ENCODE data around the gene TEX2.

The TEX2 gene

DNA sequence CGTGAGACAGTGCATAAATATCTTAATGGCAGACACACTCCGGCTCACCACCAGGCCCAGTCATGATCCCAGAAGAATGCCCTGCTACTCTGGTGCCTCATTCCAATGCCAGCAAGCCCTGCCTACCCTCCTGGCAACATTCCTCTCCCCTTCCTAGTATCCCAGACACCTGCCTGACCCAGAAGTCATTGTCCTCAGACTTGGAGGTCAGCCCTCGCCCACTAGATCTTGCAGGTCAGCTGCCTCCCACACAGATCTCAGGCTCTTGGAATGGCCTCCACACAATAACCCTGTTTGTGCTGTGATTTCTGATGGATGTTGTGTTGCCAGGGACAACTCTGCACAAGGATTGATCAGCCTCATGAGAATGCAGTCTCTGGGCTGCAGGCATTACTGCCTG is 1.8 kb upstream of the TEX2 start:
- TF ChIP-seq, protein P1, sequence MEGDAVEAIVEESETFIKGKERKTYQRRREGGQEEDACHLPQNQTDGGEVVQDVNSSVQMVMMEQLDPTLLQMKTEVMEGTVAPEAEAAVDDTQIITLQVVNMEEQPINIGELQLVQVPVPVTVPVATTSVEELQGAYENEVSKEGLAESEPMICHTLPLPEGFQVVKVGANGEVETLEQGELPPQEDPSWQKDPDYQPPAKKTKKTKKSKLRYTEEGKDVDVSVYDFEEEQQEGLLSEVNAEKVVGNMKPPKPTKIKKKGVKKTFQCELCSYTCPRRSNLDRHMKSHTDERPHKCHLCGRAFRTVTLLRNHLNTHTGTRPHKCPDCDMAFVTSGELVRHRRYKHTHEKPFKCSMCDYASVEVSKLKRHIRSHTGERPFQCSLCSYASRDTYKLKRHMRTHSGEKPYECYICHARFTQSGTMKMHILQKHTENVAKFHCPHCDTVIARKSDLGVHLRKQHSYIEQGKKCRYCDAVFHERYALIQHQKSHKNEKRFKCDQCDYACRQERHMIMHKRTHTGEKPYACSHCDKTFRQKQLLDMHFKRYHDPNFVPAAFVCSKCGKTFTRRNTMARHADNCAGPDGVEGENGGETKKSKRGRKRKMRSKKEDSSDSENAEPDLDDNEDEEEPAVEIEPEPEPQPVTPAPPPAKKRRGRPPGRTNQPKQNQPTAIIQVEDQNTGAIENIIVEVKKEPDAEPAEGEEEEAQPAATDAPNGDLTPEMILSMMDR (conservative IDR thresholded peaks at IDR 0.05) = no peak
- no peak overlapping the region for H3K27ac ChIP-seq

DNA sequence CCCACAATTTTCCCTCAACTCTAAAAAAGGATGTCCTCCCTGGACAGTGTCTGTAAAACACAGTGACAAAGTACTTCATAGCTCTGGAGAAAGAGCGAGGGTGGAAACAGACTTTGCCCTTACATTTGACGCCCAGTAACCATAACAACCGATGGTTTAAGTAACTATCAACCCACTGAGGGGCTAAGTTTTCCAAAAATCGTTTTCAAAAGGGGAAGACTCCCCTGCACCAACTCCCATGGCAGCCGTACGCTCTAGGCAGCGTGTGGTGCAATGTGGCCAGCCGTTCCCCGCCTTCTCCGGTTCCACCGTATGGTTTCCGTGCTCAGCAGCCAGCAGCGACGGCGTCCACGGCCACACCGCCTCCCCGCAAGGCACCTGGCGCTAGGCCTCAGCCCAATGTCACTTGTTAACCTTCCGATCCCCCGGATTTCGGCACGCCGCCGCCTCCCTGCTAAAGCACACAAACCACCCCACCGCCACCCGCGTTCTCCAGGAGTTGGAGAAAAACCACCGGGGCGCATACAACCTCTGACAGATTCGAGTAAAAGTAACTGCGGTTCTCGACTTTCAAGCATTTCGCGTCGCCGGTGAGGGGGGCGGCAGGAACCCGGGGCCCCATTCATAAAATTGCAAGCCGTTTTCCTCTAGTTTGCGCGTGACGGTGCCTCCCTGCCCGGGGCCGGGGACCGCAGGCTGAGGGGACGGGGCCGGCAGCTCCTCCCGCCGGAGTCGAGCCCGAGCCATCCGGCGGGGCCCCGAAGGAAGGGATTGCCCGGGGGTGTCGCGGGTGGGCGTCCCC is 661 bp downstream of the TEX2 start:
- TF ChIP-seq, protein P1 (conservative IDR thresholded peaks at IDR 0.05) = no peak
- H3K27ac ChIP-seq = peak overlapping the region; percentile 82

DNA sequence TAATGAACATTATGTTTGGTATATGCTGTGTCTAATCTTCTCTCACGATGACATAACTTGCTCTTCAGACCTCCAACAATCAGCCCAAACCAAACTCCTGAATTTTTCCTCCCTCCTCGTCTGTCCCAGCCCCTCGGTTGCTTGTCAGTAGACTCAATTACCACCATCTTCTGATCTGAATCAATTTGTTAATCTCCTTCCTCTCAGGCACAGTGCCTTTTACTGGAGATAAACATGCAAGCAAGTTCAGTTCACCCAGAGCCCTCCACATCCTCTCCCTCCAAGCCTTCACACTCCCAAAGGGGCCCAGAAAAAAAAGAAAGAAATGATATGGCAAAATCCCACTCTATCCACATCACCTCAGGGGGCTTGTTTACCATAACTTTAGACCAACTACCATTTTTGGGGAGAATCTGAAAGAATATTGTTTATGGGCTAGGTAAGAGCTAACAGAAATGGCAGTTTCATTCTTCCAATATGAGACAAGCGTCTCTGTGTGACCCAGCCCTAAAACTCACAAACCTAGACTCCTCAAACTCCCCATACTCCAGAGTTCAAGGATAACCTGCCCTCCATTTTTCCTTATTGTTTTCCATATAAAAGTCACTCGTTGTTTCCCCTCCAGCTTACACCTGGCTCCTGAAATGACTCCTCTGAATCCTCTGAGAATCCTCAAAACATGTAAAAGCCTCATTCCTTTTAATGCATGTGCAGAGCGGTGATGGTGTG is 1.5 kb downstream of the TEX2 start:
- TF ChIP-seq, protein P1 (conservative IDR thresholded peaks at IDR 0.05) = no peak
- H3K27ac ChIP-seq = peak overlapping the region; percentile 82

DNA sequence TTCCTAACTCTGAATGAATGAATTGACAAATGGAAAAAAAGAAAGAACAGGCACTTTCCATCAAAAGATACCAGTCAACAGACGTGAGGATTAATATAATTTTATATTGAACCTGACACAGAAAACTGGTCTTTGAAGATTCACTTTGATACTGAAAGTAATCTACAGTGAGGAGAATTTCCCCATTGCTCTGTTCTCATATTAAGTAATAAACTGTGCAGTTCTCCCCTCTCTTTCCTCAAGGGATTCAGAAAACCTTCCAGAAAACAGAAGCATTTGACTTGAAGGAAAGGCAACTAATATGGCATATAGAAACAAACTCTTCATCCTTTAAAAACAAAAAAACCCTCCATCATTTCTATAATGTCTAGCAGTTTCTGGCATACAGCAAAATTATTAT is 2.2 kb downstream of the TEX2 start:
- TF ChIP-seq, protein P1 (conservative IDR thresholded peaks at IDR 0.05) = no peak
- no peak overlapping the region for H3K27ac ChIP-seq

DNA sequence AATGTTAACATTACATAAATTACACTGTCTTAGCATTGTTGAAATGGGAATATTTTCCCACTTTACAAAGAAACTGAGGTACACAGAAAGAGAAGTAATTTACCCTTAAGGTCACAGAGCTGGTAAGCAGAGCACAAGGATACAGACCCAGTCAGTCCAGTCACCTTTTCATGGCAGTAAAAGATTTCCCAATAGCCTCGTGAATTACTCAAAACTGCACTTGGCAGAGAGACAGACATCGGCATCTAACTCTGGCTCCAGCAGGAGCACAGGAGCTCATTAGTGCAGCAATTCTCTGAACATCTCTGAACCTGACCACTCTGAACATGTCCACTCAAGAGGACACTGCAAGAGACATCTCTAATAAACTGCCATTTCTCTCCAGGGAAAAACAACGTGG is 3.1 kb downstream of the TEX2 start:
- TF ChIP-seq, protein P1 (conservative IDR thresholded peaks at IDR 0.05) = no peak
- no peak overlapping the region for H3K27ac ChIP-seq

DNA sequence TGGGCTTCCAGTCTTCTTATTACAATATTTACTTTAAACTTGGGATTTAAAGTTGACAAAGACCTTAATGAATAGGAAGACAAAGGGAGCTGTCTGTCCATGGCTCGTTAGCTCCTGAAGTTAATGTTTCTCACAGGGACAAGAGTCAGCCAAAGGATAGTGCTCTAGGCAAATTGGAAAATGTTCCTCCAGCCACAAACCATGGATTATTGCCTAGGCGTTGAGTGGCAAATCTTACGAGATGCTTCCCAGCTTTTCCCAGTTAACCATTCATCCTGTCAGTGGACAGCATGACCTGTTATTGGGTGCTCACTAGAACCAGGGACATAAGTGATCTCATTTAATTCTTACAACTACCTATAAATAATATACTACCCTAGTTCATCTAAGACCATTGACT is 3.6 kb downstream of the TEX2 start:
- no peak overlapping the region for H3K27ac ChIP-seq
- TF ChIP-seq, protein P1 (conservative IDR thresholded peaks at IDR 0.05) = no peak

DNA sequence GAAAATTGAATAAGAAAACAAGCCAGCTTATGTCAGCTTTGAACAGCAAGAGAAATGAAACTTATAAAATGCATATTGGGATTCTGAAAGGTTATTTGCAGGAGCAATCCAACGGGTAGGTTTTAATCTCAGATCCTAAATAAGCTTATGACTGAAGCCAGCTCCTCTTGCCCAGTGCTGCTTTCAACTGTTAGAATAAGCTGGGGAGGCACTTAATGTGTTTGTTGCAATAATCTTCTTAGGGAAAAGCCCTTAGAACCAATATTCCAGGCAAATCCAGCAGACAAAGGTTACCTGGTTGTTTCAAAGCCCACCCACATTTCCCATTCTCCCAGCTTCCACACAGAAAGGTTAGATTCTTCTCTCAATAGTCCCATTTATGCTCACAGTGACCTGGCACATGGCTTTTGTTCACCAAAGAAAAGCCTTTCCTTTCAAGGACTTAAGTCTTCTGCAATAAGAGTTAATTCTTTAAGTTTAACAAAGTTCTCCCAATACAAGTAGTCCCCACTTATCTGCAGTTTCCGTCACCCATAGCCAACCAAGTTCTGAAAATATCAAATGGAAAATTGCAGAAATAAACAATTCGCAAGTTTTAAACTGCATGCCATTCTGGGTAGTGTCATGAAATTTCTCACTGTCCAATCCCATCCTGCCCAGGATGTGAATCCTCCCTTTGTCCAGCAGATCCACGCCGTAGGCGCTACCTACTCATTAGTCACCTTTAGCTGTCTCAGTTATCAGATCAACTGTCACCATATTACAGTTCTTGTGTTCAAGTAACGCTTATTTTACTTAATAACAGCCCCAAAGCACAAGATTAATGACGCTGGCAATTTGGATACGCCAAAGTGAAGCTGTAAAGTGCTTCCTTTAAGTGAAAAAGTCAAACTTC is 5.9 kb downstream of the TEX2 start:
- H3K27ac ChIP-seq = no peak overlapping the region
- TF ChIP-seq, protein P1 (conservative IDR thresholded peaks at IDR 0.05) = no peak

All from VCaP (cell line).